Progenitor cell of endocrine pancreas (in vitro differentiated cells): Measurements from ENCODE around the gene STAT5A. TPM values are rescaled to one million over a fixed set of nuclear protein-coding genes. Genes with fewer than 3 reads are reported as not detected.
A peak's percentile ranks its signal among the peaks of the same experiment; 100 is the strongest.
"Not testable (repeated sequence)": the region's sequence is repeated elsewhere in the genome, so short reads cannot be mapped to it uniquely, and the experiment has no call there.

Source experiments
- DNase-seq: peaks from one replicate; pipeline ENCODE4 v3.0.0; 2021; ENCODE audit warnings: low spot score; ENCODE audit not compliant: unreplicated experiment
- H3K27ac Mint-ChIP-seq: 2 replicates; pipeline ENCODE4 v1.8.0; 2021; ENCODE audit warnings: mild to moderate bottlenecking, moderate library complexity, mixed read lengths
- H3K27me3 Mint-ChIP-seq: 2 replicates; pipeline ENCODE4 v1.8.0; 2021; ENCODE audit warnings: mixed read lengths
- H3K36me3 Mint-ChIP-seq: 2 replicates; pipeline ENCODE4 v1.8.0; 2022; ENCODE audit warnings: mixed read lengths; ENCODE audit not compliant: insufficient read depth
- H3K4me1 Mint-ChIP-seq: 2 replicates; pipeline ENCODE4 v1.8.0; 2021; ENCODE audit warnings: low read depth, mixed read lengths
- H3K4me3 Mint-ChIP-seq: 2 replicates; pipeline ENCODE4 v1.8.0; 2021; ENCODE audit warnings: low read depth, mild to moderate bottlenecking, moderate library complexity, mixed read lengths
- H3K9me3 Mint-ChIP-seq: 2 replicates; pipeline ENCODE4 v1.8.0; 2021; ENCODE audit warnings: low read depth, mixed read lengths
- total RNA-seq: library from RNA; stranded (reverse); gene quantifications from 2 replicates; pipeline ENCODE4 v1.2.1, GENCODE V29; 2021
- TF ChIP-seq, protein P1 (sequence below): fragments of 200-600 bp; sonication (generic); IDR thresholded peaks from one replicate; pipeline ENCODE4 v1.5.0; 2021; ENCODE audit warnings: antibody characterized with exemption, mild to moderate bottlenecking; ENCODE audit not compliant: unreplicated experiment

Gene STAT5A
- total RNA-seq, 1 donor from 2014 or later, result 0.74 TPM

DNA sequence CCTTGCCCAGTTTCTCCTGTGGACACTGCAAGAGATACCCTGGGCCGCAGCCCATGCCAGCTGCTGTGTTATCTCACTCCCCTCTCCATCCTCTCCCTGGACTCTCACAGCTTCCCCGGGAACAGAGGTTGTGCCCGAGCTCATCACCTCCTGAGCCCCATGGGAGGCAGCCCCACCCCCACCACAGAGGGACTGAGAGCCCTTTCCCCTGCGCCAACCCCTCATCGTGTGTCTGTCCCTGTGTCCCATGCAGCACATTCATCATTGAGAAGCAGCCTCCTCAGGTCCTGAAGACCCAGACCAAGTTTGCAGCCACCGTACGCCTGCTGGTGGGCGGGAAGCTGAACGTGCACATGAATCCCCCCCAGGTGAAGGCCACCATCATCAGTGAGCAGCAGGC, 12.7 kb downstream of the STAT5A start:
- no peak for DNase-seq
- TF ChIP-seq, protein P1, sequence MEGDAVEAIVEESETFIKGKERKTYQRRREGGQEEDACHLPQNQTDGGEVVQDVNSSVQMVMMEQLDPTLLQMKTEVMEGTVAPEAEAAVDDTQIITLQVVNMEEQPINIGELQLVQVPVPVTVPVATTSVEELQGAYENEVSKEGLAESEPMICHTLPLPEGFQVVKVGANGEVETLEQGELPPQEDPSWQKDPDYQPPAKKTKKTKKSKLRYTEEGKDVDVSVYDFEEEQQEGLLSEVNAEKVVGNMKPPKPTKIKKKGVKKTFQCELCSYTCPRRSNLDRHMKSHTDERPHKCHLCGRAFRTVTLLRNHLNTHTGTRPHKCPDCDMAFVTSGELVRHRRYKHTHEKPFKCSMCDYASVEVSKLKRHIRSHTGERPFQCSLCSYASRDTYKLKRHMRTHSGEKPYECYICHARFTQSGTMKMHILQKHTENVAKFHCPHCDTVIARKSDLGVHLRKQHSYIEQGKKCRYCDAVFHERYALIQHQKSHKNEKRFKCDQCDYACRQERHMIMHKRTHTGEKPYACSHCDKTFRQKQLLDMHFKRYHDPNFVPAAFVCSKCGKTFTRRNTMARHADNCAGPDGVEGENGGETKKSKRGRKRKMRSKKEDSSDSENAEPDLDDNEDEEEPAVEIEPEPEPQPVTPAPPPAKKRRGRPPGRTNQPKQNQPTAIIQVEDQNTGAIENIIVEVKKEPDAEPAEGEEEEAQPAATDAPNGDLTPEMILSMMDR, result no peak
- H3K36me3 Mint-ChIP-seq, result no peaks in the 10 kb centered on the region
- peaks cover 1% of the 10 kb centered on the region for H3K4me1 Mint-ChIP-seq
- peaks cover 16% of the 10 kb centered on the region for H3K27me3 Mint-ChIP-seq
- H3K27ac Mint-ChIP-seq, result no peak overlapping the region
- no peak overlapping the region for H3K4me3 Mint-ChIP-seq
- no peaks in the 10 kb centered on the region for H3K9me3 Mint-ChIP-seq

DNA sequence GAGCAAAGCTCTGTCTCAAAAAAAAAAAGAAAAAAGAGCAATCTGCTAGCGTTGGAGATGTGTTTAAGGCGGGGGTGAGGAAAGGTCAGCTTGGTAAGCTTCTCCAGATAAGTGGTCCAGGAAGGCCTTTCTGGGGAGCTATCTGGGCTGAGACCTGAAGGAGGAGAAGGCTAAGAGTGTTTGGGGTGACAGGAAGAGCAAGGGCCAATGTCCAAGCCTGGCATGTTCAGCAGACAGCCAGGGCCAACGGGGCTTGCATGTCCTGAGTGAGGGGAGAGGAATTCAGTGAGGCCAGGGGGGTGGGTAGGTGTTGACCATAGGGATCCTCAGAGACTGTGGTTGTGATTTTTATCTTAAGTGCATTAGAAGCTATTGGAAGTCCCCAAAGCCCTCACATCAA, 15.4 kb downstream of the STAT5A start:
- no peaks in the 10 kb centered on the region for H3K9me3 Mint-ChIP-seq
- peaks cover 24% of the 10 kb centered on the region for H3K27me3 Mint-ChIP-seq
- TF ChIP-seq, protein P1, result no peak
- H3K4me1 Mint-ChIP-seq, result peaks cover 1% of the 10 kb centered on the region
- no peak overlapping the region for H3K4me3 Mint-ChIP-seq
- H3K27ac Mint-ChIP-seq, result peak overlapping the region; percentile 15
- no peak for DNase-seq
- H3K36me3 Mint-ChIP-seq, result no peaks in the 10 kb centered on the region

DNA sequence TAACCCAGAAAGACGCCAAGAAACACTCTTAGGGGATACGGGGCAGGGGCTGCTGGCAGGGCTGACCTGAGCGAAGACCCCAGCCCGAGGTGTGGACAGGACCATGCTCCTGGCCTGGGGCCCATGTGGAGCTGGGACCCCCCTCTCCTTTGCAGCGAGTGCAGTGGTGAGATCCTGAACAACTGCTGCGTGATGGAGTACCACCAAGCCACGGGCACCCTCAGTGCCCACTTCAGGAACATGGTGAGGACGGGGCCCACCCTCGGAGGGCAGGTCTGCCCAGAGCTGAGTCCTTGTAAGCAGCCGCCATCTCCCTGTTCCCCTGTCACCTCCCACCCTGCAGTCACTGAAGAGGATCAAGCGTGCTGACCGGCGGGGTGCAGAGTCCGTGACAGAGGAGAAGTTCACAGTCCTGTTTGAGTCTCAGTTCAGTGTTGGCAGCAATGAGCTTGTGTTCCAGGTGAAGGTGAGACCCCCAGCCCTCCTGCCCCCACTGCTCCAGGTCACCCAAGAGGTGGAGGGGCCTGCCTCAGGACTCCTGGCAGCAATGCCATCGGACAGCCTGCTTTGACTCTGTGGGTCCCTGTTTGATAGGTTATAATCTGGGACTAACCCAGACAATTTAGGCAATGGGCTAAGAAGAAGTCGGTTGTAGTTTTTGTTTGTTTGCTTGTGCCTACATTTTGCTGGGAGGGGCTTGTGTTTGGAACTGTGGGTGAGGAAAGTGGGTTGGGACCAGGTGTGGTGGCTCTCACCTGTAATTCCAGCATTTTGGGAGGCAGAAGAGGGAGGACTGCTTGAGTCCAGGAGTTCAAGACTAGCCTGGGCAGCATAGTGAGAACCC, 16.1 kb downstream of the STAT5A start:
- no peaks in the 10 kb centered on the region for H3K36me3 Mint-ChIP-seq
- H3K4me3 Mint-ChIP-seq, result no peak overlapping the region
- peaks cover 1% of the 10 kb centered on the region for H3K4me1 Mint-ChIP-seq
- peaks cover 28% of the 10 kb centered on the region for H3K27me3 Mint-ChIP-seq
- TF ChIP-seq, protein P1, result no peak
- no peak for DNase-seq
- H3K9me3 Mint-ChIP-seq, result no peaks in the 10 kb centered on the region
- no peak overlapping the region for H3K27ac Mint-ChIP-seq

DNA sequence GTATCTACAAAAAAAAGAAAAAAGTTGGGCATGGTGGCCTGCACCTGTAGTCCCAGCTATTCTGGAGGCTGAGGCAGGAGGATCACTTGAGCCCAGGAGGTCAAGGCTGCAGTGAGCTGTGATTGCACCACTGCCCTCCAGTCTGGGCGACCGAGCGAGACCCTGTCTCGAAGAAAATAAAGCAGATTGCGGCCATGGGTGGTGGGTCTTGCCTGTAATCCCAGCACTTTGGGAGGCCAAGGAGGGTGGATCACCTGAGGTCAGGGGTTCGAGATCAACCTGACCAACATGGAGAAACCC, 16.7 kb downstream of the STAT5A start:
- H3K4me1 Mint-ChIP-seq, H3K9me3 Mint-ChIP-seq, H3K4me3 Mint-ChIP-seq, DNase-seq, H3K27ac Mint-ChIP-seq, H3K36me3 Mint-ChIP-seq: not testable (repeated sequence)
- peaks cover 34% of the 10 kb centered on the region for H3K27me3 Mint-ChIP-seq

DNA sequence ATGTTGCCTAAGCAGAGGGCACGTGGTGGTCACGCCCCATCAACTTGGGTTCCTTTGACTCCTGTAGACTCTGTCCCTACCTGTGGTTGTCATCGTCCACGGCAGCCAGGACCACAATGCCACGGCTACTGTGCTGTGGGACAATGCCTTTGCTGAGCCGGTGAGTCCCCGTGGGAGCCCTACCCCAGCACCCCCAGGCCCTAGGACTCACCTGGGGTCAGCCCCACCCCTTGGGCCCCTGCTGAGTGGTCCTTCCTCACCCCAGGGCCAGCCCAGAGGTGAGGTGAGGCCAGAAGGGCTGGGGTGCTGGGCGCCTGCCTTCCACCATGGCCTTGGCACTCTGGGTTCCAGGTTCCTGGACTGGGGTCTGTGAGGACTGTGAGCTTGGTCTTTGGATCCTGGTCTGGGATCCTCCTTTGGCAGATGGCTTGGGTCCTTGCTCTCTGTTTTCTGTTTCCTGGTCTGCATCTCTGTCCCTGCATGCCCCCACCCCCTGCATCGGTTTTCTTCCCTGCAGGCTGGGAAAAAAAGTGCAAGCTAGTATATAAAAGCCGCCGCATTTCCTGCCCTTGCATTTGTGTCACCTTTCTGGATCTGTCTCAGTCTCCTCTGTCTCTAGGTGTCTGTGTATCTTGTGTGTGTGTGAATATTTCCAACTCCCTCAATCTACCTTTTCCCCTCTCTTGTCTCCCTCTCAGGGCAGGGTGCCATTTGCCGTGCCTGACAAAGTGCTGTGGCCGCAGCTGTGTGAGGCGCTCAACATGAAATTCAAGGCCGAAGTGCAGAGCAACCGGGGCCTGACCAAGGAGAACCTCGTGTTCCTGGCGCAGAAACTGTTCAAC, 17.5 kb downstream of the STAT5A start:
- Mint-ChIP-seq H3K36me3 (no peaks in the 10 kb centered on the region), H3K4me1 (peaks cover 1% of the 10 kb centered on the region), H3K4me3 (no peak overlapping the region), H3K27ac (no peak overlapping the region), H3K27me3 (peaks cover 38% of the 10 kb centered on the region), H3K9me3 (no peaks in the 10 kb centered on the region)
- TF ChIP-seq, protein P1, result no peak
- DNase-seq, result no peak
